ENCODE data around the gene CSMD2.

CSMD2 gene

DNA sequence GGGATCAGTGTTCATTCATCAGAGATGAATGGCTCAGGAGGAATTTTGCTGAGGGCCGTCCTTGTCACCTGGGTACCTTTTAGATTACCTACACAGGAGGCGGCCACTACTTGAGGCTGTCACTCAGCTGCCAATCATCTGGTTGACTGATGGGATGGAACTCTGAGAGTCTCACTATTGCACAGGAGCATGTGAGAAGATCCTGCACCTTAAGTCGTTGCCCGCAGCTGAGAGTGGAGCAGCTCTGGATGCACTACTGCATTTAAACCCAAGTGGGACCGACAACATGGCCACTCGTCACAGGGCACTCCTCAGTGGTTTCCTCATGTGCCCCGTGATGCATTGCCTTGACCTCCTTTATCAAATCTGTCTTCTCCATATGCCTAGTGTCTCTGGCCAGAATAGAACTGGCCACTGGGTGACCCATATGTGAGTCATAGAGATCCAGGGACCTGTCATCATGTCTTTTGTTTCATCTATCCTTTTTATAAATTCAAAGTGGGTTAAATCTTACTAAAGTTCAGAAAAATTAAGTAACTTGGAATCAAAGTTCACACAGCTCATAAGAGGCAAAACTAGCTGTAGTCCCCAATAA, 527.1 kb downstream of the CSMD2 start:
- Histone ChIP-seq H3K4me3 (ENCODE audit: low read depth in 1 of 2, low read length in 2 of 2) (no peak overlapping the region), H3K27ac (ENCODE audit: low read length) (no peak overlapping the region), H3K4me1 (ENCODE audit: control insufficient read depth in 1 of 2, insufficient read depth in 2 of 2, low read length in 2 of 2) (peaks cover 0 to 6% of the 10 kb centered on the region in 2 donors), H3K27me3 (ENCODE audit: low read depth, low read length) (no peaks in the 10 kb centered on the region), H3K9me3 (ENCODE audit: control insufficient read depth in 1 of 2, low read length in 2 of 2) (no peaks in the 10 kb centered on the region), H3K36me3 (ENCODE audit: control insufficient read depth in 1 of 2, insufficient read depth in 2 of 2, low read length in 2 of 2) (no peaks in the 10 kb centered on the region)

GRCh38 chr1:33636209-33636608, 528.8 kb downstream of the CSMD2 start:
- Histone ChIP-seq H3K4me1 (ENCODE audit: control insufficient read depth in 1 of 2, insufficient read depth in 2 of 2, low read length in 2 of 2) (peaks cover 0 to 6% of the 10 kb centered on the region in 2 donors), H3K27me3 (ENCODE audit: low read depth, low read length) (no peaks in the 10 kb centered on the region)

GRCh38 chr1:33635336-33636012, 529.6 kb downstream of the CSMD2 start:
- no peak overlapping the region for H3K27ac ChIP-seq (ENCODE audit: low read length)
- no peaks in the 10 kb centered on the region for H3K27me3 ChIP-seq (ENCODE audit: low read depth, low read length)
- H3K4me1 ChIP-seq (ENCODE audit: control insufficient read depth in 1 of 2, insufficient read depth in 2 of 2, low read length in 2 of 2): peaks cover 0 to under 1% of the 10 kb centered on the region in 2 donors
- H3K9me3 ChIP-seq (ENCODE audit: control insufficient read depth in 1 of 2, low read length in 2 of 2): no peaks in the 10 kb centered on the region
- H3K36me3 ChIP-seq (ENCODE audit: control insufficient read depth in 1 of 2, insufficient read depth in 2 of 2, low read length in 2 of 2): no peaks in the 10 kb centered on the region
- H3K4me3 ChIP-seq (ENCODE audit: low read depth in 1 of 2, low read length in 2 of 2): no peak overlapping the region

More at GRCh38 chr1:33636209-33636608, 528.8 kb downstream of the CSMD2 start:
- H3K27ac ChIP-seq (ENCODE audit: low read length): no peak overlapping the region
- H3K4me3 ChIP-seq (ENCODE audit: low read depth in 1 of 2, low read length in 2 of 2): no peak overlapping the region
- no peaks in the 10 kb centered on the region for H3K9me3 ChIP-seq (ENCODE audit: control insufficient read depth in 1 of 2, low read length in 2 of 2)
- H3K36me3 ChIP-seq (ENCODE audit: control insufficient read depth in 1 of 2, insufficient read depth in 2 of 2, low read length in 2 of 2): no peaks in the 10 kb centered on the region

DNA sequence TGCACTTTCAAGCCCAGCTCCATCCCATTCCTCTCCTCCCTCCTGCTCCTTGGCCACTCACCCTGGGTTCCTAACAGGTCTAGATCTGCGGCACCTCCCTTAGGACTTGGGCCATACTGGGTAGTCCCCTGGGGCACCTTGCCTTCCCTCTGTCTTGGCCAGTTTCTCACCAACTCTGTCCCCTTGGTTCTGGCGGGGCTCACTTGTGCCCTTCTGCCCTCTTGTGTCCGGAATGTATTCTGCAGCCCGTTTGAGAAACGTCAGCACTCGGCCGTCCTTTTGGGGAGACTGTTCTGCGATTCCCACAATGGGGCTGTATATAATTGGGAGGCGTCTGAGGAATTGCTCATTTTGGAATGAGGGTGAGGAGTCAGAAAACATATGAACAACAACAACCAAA, 530.2 kb downstream of the CSMD2 start:
- H3K4me3 ChIP-seq (ENCODE audit: low read depth in 1 of 2, low read length in 2 of 2): no peak overlapping the region
- no peaks in the 10 kb centered on the region for H3K9me3 ChIP-seq (ENCODE audit: control insufficient read depth in 1 of 2, low read length in 2 of 2)
- H3K27me3 ChIP-seq (ENCODE audit: low read depth, low read length): no peaks in the 10 kb centered on the region
- no peak overlapping the region for H3K27ac ChIP-seq (ENCODE audit: low read length)
- H3K4me1 ChIP-seq (ENCODE audit: control insufficient read depth in 1 of 2, insufficient read depth in 2 of 2, low read length in 2 of 2): no peaks in the 10 kb centered on the region
- H3K36me3 ChIP-seq (ENCODE audit: control insufficient read depth in 1 of 2, insufficient read depth in 2 of 2, low read length in 2 of 2): no peaks in the 10 kb centered on the region

- H3K4me1 ChIP-seq (ENCODE audit: control insufficient read depth in 1 of 2, insufficient read depth in 2 of 2, low read length in 2 of 2): no peaks in the 10 kb centered on the region
- H3K9me3 ChIP-seq (ENCODE audit: control insufficient read depth in 1 of 2, low read length in 2 of 2): no peaks in the 10 kb centered on the region
- no peaks in the 10 kb centered on the region for H3K27me3 ChIP-seq (ENCODE audit: low read depth, low read length)
- no peaks in the 10 kb centered on the region for H3K36me3 ChIP-seq (ENCODE audit: control insufficient read depth in 1 of 2, insufficient read depth in 2 of 2, low read length in 2 of 2)
- no peak overlapping the region for H3K27ac ChIP-seq (ENCODE audit: low read length)
- no peak overlapping the region for H3K4me3 ChIP-seq (ENCODE audit: low read depth in 1 of 2, low read length in 2 of 2)
Measured at GRCh38 chr1:33634143-33634542, 530.9 kb downstream of the CSMD2 start.

DNA sequence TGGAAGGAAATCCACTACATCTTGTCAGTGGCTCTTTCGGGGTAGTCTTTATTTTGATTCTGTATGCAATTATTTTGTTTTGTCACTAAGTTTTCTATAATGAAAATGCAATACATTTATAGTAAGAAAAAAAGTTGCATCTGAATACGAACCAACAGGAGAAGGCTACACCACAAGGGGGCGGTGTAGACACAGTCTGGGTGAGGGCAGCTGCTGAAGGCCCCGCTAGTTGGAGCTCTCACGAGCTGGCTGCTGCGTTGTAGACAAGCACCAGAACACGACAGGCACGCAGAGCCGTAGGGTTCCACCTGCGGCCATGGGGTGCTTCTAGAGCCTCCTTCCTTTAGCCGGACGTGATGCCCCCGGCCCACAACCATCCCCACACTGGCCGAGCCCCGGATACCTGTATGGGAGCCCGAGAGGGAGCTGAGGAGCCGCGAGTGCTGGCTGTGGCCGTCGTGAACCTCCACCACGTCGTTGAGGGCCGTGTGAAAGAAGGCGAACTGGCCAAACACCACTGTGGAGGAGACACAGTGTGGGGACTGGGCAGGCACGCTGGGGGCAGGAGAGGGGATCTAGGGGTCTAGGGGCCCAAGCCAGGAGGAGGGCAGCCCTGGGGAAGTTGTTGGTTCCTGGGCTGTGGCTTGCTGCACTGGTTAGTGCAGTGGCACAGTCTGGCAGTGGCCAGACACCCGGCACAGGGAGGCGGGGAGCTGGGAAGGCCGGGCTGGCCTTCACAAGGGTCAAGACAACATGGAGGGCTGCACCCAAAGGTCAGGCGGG, 531.8 kb downstream of the CSMD2 start:
- H3K27ac ChIP-seq (ENCODE audit: low read length): no peak overlapping the region
- no peaks in the 10 kb centered on the region for H3K36me3 ChIP-seq (ENCODE audit: control insufficient read depth in 1 of 2, insufficient read depth in 2 of 2, low read length in 2 of 2)
- H3K4me3 ChIP-seq (ENCODE audit: low read depth in 1 of 2, low read length in 2 of 2): no peak overlapping the region
- no peaks in the 10 kb centered on the region for H3K4me1 ChIP-seq (ENCODE audit: control insufficient read depth in 1 of 2, insufficient read depth in 2 of 2, low read length in 2 of 2)
- H3K27me3 ChIP-seq (ENCODE audit: low read depth, low read length): no peaks in the 10 kb centered on the region
- H3K9me3 ChIP-seq (ENCODE audit: control insufficient read depth in 1 of 2, low read length in 2 of 2): no peaks in the 10 kb centered on the region

DNA sequence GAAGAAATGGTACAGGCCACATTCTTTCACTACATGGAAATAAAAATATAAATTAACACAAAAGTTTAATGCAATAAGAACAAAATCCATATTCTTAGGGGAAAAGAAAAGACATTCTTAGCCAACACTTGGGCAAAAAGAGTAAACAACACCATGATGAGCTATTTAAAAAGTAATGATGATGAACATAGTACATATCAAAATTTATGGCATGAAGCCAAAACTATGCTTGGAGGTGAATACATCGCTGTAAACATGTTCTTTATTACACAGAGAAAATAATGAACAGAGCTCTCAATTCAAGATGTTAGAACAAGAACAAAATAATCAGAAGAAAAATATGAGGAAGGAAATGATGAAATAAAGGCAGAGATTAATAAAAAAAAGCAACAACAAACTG, 534.3 kb downstream of the CSMD2 start:
- Histone ChIP-seq H3K27ac (ENCODE audit: low read length) (no peak overlapping the region), H3K27me3 (ENCODE audit: low read depth, low read length) (peaks cover 9% of the 10 kb centered on the region), H3K4me1 (ENCODE audit: control insufficient read depth in 1 of 2, insufficient read depth in 2 of 2, low read length in 2 of 2) (no peaks in the 10 kb centered on the region), H3K4me3 (ENCODE audit: low read depth in 1 of 2, low read length in 2 of 2) (no peak overlapping the region), H3K36me3 (ENCODE audit: control insufficient read depth in 1 of 2, insufficient read depth in 2 of 2, low read length in 2 of 2) (no peaks in the 10 kb centered on the region), H3K9me3 (ENCODE audit: control insufficient read depth in 1 of 2, low read length in 2 of 2) (no peaks in the 10 kb centered on the region)

- Histone ChIP-seq H3K36me3 (ENCODE audit: control insufficient read depth in 1 of 2, insufficient read depth in 2 of 2, low read length in 2 of 2) (no peaks in the 10 kb centered on the region), H3K27me3 (ENCODE audit: low read depth, low read length) (peaks cover 9% of the 10 kb centered on the region), H3K9me3 (ENCODE audit: control insufficient read depth in 1 of 2, low read length in 2 of 2) (no peaks in the 10 kb centered on the region), H3K4me3 (ENCODE audit: low read depth in 1 of 2, low read length in 2 of 2) (no peak overlapping the region), H3K4me1 (ENCODE audit: control insufficient read depth in 1 of 2, insufficient read depth in 2 of 2, low read length in 2 of 2) (no peaks in the 10 kb centered on the region), H3K27ac (ENCODE audit: low read length) (no peak overlapping the region)
Measured at GRCh38 chr1:33626801-33627200, 538.2 kb downstream of the CSMD2 start.

DNA sequence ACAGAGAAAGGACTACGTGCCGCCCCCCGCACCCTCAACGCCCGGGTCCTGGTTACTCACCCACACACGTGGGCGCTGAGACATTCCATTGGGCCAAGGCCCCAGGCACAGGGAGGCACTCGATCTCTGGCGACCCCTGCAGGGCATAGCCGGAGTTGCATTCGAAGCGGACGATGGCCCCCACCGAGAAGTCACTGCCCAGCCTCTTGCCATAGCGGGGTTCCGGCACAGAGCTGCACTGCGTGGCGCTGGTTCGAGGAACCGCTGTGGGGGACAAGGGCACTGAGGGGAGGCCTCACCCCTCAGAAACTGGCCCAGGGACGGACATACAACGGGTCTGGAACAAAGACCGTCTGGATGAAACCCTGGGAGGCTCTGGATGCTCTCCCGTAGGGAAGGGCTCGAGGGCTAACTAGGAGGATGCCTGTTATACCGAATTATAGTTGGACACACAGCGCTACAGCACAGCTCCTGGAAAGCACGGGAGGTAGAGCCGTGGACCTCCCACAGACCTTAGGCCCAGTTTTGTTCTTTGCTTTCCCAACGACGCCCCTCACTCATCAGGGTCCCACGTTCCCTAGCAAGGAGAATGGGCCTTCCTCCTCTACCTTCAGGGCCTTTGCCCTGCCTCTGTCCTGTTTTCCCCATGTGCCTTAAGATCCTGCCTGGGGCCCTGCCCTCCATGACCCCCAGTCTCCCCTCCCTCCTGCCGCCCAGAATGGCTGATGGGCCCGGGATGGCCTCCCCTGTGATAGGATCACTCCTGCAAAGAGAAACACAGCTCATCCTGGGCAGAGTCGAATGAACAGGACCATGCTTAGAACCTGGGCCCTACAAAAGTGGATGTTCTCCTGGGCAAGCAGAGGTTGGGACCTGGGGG, 539.8 kb downstream of the CSMD2 start:
- peaks cover 0 to 2% of the 10 kb centered on the region in 2 donors for H3K4me1 ChIP-seq (ENCODE audit: control insufficient read depth in 1 of 2, insufficient read depth in 2 of 2, low read length in 2 of 2)
- H3K36me3 ChIP-seq (ENCODE audit: control insufficient read depth in 1 of 2, insufficient read depth in 2 of 2, low read length in 2 of 2): no peaks in the 10 kb centered on the region
- H3K9me3 ChIP-seq (ENCODE audit: control insufficient read depth in 1 of 2, low read length in 2 of 2): no peaks in the 10 kb centered on the region
- no peak overlapping the region for H3K27ac ChIP-seq (ENCODE audit: low read length)
- no peak overlapping the region for H3K4me3 ChIP-seq (ENCODE audit: low read depth in 1 of 2, low read length in 2 of 2)
- peaks cover 9% of the 10 kb centered on the region for H3K27me3 ChIP-seq (ENCODE audit: low read depth, low read length)

GRCh38 chr1:33624261-33624990, 540.6 kb downstream of the CSMD2 start:
- no peaks in the 10 kb centered on the region for H3K36me3 ChIP-seq (ENCODE audit: control insufficient read depth in 1 of 2, insufficient read depth in 2 of 2, low read length in 2 of 2)
- H3K9me3 ChIP-seq (ENCODE audit: control insufficient read depth in 1 of 2, low read length in 2 of 2): no peaks in the 10 kb centered on the region
- H3K27me3 ChIP-seq (ENCODE audit: low read depth, low read length): peaks cover 9% of the 10 kb centered on the region
- no peak overlapping the region for H3K27ac ChIP-seq (ENCODE audit: low read length)
- peaks cover 0 to 7% of the 10 kb centered on the region in 2 donors for H3K4me1 ChIP-seq (ENCODE audit: control insufficient read depth in 1 of 2, insufficient read depth in 2 of 2, low read length in 2 of 2)
- H3K4me3 ChIP-seq (ENCODE audit: low read depth in 1 of 2, low read length in 2 of 2): no peak overlapping the region

Data from muscle layer of duodenum (tissue), 2 donors.